Hair follicle dermal papilla cell (primary cell): ENCODE results near the gene CCDC136. TPM values are rescaled to one million over a fixed set of nuclear protein-coding genes. Genes with fewer than 3 reads are reported as not detected.

Experiments used
- small RNA-seq: library from RNA; depleted of rRNA; stranded (forward); fragments of <200 nt; gene quantifications from one replicate; pipeline ENCODE3, GENCODE V24; 2012
- total RNA-seq: library from RNA; depleted of rRNA; stranded (reverse); fragments of >200 nt; gene quantifications from 2 replicates; pipeline ENCODE4 v1.2.3, GENCODE V29; 2012

Gene CCDC136
- 3.8 and 4.2 TPM in 2 replicates for total RNA-seq

GRCh38 chr7:128791121-128791971, at the start of gene CCDC136:
TSS of gene CCDC136 (plus strand) at chr7:128791968. CDS start at chr7:128792412, 444 bp downstream.

DNA sequence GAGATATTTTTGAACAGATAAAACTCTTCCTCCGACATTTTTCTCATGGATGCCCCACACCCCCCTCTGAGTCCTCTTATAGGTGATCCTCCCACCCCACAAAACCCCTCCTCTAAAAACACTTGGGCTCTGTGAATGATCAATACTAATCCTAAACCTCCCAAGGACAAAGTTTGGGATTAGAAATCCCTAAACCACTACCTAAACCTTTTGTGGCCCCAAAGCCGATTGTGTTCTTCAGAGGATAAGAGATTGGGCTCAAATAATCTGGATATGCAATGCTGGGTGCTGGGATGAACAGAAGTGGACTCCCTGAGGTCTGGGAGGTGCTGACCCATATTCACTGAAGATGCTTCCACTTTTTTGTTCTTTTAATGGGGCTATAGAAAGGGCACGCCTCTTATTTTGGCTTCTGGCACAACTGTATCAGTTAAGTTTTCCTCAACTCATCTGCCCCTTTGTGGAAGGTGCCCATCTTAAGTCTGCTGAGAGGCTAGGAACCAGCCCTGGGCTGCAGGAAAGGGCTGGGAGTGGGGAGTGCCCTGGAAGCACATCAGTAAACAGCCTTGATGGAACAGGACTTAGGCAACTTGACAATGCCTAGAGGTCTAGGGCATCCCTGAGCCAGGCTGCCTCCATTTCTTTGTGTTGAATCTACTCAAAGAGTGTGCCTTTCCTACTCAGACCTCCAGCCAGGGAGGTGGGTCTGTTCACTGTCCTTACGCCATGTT, 15.9 kb upstream of the CCDC136 start, which contains the start of gene OPN1SW:
Gene OPN1SW, minus strand, starts transcription at position 51 of the 731 bp plus-strand sequence. Its CDS starts 13 bp downstream, at position 38.

DNA sequence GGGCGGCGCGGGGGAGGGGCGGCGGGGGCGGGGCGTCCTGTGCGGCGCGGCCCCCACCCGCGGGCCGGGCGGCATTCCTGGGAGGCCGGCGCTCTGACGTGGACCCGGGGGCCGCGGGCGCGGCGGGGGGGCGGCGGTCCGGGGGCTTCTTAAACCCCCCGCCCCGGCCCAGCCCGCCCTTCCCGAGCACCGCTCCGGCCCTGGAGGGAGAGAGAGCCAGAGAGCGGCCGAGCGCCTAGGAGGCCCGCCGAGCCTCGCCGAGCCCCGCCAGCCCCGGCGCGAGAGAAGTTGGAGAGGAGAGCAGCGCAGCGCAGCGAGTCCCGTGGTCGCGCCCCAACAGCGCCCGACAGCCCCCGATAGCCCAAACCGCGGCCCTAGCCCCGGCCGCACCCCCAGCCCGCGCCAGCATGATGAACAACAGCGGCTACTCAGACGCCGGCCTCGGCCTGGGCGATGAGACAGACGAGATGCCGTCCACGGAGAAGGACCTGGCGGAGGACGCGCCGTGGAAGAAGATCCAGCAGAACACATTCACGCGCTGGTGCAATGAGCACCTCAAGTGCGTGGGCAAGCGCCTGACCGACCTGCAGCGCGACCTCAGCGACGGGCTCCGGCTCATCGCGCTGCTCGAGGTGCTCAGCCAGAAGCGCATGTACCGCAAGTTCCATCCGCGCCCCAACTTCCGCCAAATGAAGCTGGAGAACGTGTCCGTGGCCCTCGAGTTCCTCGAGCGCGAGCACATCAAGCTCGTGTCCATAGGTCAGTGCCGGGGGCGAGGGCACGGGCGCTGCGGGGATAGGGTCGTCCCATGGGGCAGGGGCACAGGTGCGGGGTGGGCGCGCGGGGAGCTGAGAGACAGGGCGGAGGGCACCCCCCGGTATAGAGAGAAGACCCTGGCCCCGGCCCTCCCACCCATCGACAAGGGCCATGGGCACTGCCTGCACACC, 38.7 kb downstream of the CCDC136 start, which contains the start of gene FLNC:
Gene FLNC, plus strand, starts transcription at position 176 of the 947 bp plus-strand sequence. Its CDS starts 232 bp downstream, at position 408.

DNA sequence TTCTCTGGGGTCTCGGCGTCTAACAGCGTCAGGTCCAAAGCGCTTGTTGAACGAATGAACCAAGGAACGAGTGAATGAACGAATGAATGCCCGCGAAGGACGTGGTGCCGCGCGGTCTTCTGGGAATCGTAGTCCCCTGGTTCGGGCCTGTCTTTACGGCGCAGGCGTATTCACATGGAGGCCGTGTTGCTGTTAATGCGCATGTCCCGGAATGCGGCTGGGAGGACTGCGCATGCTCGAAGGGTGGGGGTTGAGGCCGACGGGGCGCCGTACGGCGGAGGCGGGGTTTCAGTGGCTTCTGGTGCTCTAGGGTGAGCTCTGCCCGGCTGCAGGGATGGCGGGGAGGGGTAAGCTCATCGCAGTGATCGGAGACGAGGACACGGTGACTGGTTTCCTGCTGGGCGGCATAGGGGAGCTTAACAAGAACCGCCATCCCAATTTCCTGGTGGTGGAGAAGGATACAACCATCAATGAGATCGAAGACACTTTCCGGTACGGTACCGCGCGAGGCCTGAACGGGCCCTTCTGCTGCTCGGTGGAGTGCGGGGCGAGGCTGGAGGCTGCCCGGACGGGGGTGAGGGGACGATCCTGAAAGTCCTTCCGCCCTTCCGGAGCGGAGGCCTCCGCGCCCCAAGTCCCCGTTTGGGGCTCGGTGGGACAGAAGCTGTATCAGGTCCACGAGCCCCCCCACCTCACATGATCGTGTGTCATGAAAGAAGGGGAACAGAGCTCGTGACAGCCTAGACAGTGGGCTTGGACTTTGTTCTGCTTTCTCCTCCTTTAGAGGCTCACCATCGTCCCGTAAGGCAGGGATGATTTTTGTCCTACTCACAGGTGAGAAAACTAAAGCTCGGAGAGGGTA, 71.0 kb downstream of the CCDC136 start, which contains the start of gene ATP6V1F:
Gene ATP6V1F, plus strand, starts transcription at position 286 of the 862 bp plus-strand sequence. Its CDS starts 49 bp downstream, at position 335.

Small RNA genes within 50 kb of the gene (small RNA-seq; reads per million reads assigned to genes)
- gene RN7SL81P, result not detected

Other genes with a start within 250 kb of the CCDC136 start
- gene GARIN1A, start 119.7 kb upstream of the CCDC136 start, total RNA-seq, result 2.1 and 2.4 TPM in 2 replicates
- gene CALU, start 52.6 kb upstream of the CCDC136 start, total RNA-seq, result 859 and 882 TPM in 2 replicates
- gene OPN1SW, start 16.2 kb upstream of the CCDC136 start, total RNA-seq, result not detected in 2 replicates
- 87.9 and 107 TPM in 2 replicates for gene FLNC, start 38.4 kb downstream of the CCDC136 start, total RNA-seq
- gene ATP6V1F, start 70.9 kb downstream of the CCDC136 start, total RNA-seq, result 52.1 and 57.7 TPM in 2 replicates
- gene KCP, start 118.7 kb downstream of the CCDC136 start, total RNA-seq, result 0.32 and 0.49 TPM in 2 replicates
- 0.16 TPM in 1 of 2 replicates, not detected in the other for gene IRF5, start 146.0 kb downstream of the CCDC136 start, total RNA-seq